Forelimb muscle (tissue), 1 donor: ENCODE measurements around the gene FLT1. TPM values are rescaled to one million over a fixed set of nuclear protein-coding genes. Genes with fewer than 3 reads are reported as not detected.

Source experiments
- DNase-seq: peaks from one replicate; pipeline ENCODE4 v3.0.0-alpha.2; 2013; ENCODE audit warnings: low read depth
- polyA plus RNA-seq: library from polyadenylated mRNA; unstranded; fragments of 120-200 nt; gene quantifications from one replicate; pipeline ENCODE4 v1.2.1, GENCODE V29; 2013; ENCODE audit not compliant: insufficient read length

Gene FLT1
- polyA plus RNA-seq, 1 donor = 14.4 TPM

DNA sequence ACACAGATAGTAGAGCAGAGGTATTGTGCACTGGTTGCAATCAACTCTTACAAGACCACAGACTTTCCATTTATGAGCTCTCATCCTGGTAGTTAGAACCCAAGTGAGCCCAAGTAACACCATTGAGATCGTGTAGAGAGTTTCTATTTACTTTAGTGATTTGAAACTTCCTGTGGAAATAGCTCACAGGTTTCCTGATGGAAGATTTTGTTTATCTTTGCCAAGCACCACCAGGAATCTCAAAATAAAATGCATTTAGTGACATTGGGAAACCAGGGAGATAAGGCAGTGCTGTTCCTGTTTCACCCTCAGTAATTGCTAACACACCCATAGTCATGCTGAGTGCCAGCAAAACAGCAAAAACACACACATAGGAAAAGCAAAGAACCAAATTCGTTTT is 102.5 kb downstream of the FLT1 start:
- no peak for DNase-seq

DNA sequence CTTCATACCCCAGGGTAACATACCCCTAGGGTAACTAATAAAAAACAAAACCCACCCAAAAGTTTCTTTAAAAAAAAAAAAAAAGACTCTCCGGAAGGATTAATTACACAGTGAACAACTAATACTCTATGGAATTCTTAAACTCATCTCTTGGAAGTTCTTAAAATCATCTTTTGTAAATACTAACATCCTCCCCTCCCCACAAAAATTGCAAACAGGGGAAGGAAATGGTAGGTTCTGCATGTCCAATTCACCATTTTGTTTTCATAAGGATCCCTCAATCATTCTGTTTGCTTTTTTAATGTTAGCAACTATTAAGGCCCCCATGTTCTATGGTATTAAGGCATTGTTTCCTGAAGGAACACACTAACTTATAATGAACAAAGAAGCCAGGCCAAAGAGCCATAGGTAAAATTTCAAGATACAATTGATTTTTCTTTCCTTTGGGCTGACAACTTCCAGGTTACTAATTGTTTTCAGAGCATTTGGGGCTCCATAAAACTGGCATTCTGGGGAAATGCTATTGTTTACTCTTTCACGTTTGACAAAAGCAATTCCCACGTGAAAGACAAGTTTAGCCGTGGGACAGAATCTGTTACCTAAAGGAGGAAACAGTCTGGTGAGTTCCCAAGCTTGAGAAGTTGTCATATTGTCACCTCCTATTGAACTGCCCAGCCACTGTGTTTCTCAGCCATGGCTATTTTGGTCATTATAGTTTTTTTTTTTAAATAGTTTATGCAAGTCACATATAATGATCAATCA is 107.0 kb downstream of the FLT1 start:
- DNase-seq = no peak

DNA sequence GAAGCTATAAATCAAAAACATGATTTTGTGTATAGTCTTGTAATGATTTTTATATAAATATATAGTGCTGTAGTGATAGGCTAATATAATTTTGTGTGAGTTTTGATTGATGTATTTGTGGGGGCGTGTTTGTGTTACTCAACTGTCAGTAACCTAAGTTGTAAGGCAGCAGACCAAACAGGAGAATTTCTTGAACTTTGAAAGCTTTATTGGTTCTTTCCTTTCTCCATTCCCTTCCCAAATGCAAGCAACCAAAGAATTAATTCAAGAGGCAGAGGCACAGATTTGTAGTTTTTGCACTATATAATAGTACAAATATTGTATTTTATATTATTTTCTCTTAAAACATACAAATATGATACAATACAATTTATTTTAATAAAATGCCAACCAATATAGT is 109.6 kb downstream of the FLT1 start:
- no peak for DNase-seq

DNA sequence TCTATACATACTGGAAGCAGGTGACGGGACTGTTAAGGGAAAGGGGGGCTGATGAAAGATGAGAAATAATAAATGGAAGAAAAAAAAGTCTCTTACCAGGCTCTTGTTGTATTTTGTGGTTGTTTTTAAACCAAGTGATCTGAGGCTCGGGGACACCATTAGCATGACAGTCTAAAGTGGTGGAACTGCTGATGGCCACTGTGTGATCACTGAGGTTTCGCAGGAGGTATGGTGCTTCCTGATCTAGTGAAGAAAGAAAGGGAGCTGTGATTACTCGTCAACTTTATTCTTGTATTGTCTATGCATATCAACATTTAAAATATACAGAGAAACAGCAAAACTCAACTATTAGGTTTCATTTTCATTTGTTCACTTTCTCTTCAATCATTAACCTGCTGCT is 110.1 kb downstream of the FLT1 start:
- DNase-seq = no peak

DNA sequence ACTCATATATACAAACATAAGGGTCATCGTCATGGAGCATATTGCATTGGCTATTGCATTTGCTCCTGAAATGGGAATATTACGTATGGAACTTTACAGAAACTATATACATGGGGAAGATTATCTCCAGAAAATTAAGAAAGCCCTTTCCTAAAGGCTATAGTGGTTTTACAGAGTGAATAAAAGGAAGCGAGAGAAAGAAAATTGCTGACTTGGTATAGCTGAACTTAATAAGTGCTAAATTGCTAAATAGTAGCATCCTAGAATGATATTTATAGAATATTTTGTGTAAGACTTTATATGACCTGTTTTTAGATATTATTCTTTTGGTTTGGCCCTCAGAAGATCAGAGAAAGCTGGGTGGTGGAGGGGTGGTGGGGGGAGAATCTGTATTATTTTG is 114.6 kb downstream of the FLT1 start:
- no peak for DNase-seq

DNA sequence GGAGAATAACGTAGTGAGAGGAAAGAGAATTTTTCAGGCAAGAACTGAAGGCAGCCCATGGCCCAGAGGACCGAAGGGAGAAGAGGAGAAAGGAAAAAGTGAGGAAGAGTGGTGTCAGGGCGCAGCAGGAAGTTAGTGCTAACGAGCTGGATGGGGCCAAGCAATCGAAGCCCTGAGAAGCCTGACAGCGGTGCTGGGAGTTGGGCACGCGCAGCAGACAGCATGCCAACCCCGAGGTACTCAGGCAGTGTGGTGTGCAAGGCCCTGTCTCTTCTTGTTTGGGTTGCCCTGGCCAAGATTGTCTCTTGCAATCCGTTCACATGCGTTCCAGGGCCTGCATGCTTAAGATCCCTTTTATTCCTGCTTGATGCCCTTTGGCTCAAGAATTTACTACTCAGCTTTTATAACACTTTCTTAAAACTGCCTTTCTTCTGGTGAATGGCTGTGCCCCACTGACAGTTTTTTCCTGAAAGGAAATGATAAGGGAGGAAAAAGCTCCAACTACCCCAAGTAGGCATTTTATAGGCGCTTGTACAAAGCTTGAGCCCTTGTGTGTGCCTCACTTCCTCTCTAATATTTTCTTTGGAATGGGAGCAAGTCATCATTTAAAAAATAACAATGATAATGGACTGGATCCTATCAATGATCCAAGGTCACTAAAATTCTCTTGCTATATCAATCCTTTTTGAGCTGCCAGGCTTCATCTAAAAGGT is 115.4 kb downstream of the FLT1 start:
- no peak for DNase-seq

DNA sequence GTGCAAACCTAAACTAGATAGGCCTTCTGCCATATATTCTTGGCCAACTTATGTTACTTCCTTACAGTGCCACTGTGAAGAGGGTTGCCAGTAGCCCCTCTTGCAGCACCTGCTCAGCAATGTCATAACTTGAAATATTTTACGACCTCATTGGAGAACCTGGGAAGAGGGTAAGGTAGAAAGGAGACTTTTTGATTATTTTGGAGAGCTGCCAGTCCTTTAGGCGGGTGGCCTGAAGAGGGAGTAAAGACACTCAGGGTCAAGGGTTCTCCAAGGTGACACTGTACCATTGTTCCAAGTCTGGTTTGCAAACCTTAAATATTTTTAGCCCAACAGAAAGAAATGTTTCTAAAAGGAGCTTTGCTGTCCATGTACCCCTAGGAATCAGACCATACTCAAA is 118.3 kb downstream of the FLT1 start:
- no peak for DNase-seq

DNA sequence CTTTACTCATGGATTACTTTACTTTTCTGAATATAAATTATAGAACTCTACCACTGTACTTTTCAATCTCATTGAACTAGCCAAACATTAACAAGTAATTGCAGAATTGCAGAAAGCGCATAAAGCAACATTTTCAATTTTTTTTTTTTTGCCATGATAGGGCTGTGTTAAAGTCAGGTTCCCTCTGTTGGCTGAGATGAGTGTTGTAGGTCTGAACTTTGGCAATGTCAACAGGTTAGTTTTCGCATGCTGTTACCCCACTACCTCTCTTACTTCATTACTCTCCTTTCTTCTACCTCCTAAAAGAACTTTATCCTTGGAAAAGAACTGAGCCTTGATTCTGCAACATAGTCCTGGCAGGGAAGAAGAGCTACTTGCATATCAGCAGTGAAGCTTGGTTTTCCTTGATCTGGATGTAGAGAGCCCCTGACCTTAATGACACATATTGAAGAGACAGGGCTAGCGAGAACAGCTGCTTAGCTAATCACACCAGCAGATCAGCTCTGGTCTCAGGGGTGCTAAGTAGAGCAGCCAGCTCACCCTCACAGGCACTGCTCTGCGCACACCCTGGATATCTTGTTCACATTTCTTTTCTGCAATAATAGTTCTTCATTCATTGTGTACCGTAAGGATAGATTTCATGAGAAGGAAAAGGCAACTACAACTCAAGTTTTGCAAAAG is 119.5 kb downstream of the FLT1 start:
- DNase-seq = no peak

DNA sequence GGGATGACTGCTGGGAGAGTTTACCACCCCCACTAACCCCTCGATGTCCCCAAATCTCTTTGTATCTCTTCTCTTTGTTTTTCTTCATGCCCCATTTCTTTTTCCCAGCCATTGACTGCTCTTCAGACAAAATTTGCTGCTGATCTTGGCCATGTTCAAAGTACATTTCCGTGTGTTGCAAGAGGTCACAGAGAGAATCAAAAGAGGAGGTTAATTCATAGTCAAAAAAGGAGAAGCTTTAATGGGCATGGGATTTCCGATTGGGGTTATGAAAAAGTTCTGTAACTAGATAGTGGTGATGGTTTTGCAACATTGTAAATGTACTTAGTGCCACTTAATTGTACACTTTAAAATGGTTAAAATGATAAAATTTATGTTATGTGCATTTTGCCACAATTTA is 121.1 kb downstream of the FLT1 start:
- DNase-seq = no peak

DNA sequence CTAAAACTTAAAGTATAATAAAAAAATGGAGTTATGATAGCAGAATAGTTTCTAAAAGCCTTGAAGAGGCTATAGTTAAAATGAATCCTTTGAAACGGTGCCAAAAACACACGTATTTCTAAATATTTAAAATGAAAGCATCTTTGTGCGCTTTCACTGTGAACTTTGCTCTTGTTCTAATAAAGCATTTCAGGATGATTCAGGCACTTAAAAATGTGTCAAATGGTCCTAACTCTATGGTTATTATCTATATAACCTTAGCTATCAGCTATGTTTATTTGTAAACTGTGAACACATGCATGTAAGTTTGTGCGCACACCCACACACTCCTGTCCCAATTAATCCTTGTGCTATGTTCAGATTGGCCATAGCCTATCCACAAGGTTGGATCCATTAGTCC is 124.5 kb downstream of the FLT1 start:
- no peak for DNase-seq

DNA sequence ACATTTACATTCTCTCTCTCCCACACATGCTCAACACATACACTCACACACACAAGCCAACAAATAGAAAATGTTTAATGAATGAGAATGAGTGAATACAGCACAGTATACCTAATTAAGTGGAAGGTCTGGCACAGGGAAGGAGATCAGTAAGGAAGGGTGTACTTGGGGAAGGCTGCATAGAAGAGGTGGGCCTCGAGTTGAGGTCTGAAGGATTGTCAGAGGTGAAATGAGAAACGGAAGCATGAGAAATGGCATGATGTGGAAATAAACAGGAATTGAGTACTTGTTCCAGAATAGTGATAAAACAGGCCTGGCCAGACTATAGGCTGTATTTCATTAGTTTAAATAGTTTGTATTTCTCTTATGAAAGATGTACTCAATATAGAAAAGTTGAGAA is 136.2 kb downstream of the FLT1 start:
- no peak for DNase-seq

DNA sequence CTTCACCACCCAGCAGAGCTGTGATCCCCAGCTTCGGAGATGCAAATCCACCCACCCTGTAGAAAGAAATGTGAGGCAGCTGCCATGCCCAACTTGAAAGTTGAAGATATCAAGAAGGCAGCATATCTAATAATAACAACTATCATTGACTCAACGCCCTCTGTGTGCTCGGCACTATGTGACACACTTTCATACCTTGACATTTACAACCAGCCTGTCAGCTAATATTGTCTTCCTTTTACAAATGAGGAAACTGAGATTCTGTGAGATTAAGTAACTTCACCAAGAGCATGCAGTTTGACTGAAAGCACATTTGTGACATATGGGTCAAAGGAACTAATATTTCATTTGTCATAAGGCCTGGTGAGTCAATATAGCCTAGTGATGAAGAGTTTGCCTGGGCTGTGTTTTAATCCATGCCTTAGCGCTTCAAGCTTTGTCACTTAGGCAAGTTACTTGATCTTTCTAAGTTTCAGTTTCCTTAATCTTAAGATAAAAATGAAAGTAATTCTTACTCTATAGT is 137.0 kb downstream of the FLT1 start:
- DNase-seq = no peak

DNA sequence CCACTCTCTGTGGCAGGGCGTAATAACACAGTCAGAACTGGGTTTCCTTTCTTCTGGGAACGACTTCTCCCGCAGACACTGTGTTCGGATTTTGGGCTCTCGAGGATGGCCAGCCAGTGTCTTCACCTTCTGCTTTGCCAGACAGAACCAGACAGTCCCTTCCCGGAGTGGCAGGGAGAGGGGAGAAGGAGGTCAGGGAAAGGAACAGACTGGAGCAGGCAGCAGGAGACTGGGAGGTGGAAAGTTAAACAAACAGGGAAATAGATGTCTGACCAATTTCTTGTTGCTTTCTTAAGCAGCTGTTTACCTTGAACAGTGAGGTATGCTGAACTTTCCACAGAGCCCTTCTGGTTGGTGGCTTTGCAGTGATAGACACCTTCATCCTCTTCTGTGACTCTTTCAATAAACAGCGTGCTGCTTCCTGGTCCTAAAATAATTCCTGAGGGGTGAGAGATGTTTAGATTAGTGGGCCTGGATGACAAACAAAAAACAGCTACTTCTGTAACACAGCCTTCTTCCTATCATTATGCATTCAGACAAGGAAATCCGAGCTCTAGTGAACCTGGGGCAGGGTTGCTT is 137.6 kb downstream of the FLT1 start:
- DNase-seq = no peak

DNA sequence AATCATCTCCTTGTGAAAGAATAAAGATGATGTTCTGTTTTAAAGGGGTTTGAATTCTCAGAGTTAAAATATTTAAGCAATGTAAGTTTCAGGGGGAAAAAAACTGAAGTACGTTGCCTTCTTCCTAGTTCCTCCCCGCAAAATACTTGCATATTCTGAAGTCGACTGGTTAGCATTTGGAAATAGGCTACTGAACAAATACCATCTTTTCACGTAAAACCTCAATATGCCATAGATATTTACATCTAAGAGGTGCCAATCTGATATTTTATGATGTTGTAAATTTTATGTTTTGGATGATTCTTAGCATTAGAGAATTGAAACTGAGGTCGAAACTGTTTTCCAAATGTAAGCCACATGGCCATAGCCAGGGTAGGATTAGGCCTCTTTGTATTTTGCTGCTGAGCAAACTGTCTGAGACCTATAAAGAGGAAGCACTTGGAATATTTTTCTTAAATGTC is 138.3 kb downstream of the FLT1 start:
- DNase-seq = no peak

DNA sequence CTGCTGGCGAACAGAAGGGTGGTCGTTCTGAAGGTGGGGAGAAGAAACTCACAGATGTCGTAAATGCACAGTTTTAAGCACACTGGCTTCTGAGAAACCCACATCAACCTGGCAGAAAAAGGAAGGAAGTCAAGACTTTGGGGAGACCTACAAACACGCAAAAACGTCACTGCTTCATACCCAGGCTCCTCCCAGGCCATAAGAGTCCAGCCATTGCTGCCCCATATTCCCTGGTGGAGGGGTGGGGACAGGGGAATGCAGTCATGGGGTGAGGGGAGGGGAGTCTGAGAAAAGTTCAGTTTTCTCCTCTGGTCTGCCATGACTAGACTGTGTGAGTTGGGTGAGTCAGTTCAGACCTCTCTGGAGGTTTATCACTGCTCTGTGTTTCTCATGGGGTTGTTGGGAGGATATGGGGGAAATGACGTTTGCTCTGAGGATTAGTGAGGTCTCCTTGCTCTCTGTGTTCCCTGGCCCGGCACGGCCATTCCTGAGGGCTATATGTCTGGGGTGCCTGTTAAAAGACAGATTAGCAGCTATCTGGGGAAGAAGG is 139.0 kb downstream of the FLT1 start:
- no peak for DNase-seq

DNA sequence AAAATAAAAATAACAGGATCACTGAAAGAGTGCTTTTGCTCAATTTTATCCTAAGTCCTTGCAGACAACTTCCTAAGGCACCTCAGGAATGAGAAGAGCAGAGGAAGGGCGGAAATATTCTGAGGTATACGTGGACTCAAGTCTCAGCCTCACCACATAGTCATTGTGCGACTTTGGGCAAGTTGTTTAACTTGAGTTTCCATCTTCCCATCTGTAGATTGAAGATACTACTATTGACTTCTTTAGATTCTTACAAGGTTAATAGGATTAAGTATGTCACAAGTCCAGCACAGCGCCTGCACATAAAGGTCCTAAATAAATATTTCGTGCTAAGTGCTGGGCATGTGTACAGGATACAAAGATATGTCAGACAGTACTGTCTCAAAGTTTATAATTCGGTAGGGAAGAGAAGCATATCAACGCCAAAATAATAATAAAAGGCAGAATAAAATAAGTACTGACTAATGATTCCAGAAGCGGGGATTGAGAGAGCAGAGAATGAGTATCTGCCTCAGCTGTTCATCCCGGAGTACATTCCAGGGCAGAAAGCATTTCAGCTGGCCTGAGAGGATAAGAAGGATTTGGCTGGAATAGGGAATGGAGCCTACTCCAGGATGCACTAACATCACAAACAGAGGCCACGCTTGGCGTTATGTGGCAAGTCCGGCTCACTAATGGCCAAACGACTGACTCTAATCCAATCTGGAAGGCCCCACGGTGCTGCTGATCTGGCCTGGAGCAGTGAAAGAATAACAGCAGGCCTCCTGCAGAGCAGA is 139.7 kb downstream of the FLT1 start:
- no peak for DNase-seq

DNA sequence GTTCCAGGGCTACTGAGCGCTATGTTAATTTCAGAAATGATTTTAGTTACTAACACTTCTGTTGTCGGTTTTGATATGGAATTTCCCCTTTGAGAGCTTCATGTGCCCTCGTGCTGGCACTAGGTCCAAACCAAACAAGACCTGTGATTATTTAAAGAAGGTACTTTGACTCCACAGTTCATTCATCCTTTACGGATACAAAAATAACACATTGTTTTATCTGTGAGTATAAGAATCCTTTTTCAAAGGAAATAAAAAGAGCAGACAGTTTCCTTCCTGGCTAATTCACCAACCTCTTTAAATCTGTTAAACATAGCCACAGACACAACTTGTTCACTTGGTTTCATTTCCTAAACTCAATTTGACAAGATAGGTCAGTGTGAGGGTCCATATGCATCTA is 141.2 kb downstream of the FLT1 start:
- DNase-seq = no peak

DNA sequence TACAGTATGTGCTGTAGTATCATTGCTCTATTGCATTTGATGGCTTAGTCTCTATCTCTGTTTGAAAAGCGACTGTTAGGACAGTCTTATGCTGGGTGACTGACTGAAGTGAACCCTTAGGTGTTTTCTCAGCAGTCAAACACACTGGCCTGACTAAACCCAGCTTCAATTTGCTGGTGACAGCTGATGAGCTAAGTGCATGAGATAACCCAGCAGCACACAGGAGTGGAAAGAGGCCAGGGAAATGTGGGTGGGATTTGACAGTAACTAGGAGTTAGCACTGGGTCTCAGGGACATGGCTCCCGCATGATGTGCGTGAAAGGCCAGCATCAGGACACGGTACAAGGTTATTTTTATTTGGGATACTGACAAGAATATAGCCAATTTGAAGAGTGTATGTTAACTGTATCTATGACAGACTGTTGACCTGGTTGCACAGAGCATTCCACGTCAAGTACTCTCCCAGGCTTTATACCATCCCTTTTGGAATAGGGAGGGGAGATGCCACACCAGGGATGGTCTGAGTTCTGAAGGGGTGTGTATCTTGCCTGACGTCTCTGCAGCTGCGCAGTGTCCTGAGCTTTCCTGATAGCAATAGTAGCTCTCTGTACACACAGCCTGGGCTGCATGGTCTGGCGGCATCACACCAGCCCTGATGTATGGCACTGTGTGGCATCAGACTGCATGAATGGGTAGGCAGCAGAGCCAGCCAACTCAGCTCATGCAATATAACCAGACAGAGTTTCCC is 144.8 kb downstream of the FLT1 start:
- DNase-seq = no peak

DNA sequence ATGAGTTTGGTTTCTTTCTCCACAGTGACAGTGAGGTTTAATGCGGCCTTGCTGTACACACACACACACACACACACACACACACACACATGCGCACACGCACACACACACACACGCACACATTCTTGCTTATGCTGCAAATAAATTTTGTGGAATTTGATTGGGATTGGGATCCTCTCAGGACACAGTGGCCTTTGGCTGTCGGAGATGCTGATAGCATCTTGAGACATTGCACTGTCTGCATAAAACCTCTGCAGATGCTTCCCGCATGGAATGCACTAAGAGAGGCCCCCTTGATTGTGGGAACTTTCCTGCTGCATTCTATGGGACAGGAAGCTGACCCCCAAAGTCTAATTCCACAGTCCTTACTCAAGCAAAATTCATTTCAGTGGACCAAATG is 145.6 kb downstream of the FLT1 start:
- no peak for DNase-seq
